Esophagus muscularis mucosa (tissue), 4 donors: Measurements from ENCODE around the gene ACBD4. TPM values are rescaled to one million over a fixed set of nuclear protein-coding genes. Genes with fewer than 3 reads are reported as not detected.

Experiments
- DNase-seq: peaks from one replicate; pipeline ENCODE4 v3.0.0-alpha.2; 2017; ENCODE audit errors: extremely low spot score
- H3K27ac ChIP-seq, 4 donors: fragments of 200-600 bp; sonication (generic); replicated peaks in 1 of 4; 1 replicate in 3 of 4; 2 replicates in 1 of 4; pipeline ENCODE4 v1.5.1; 2016 to 2019; ENCODE audit warnings: mild to moderate bottlenecking in 1 of 4
- H3K27me3 ChIP-seq, 4 donors: fragments of 200-600 bp; sonication (generic); one replicate each; pipeline versions ENCODE4 v1.5.1 to v1.6.0; 2016 to 2019
- H3K36me3 ChIP-seq, 4 donors: fragments of 200-600 bp; sonication (generic); one replicate each; pipeline ENCODE4 v1.5.1; 2016 to 2019
- H3K4me1 ChIP-seq, 4 donors: fragments of 200-600 bp; sonication (generic); one replicate each; pipeline ENCODE4 v1.5.1; 2016 to 2019
- H3K4me3 ChIP-seq, 4 donors: fragments of 200-600 bp; sonication (generic); 1 replicate in 2 of 4; 2 replicates in 2 of 4; pipeline ENCODE4 v1.5.1; 2016 to 2019; ENCODE audit warnings: mild to moderate bottlenecking in 4 of 4, moderate library complexity in 1 of 4
- H3K9me3 ChIP-seq, 4 donors: fragments of 200-600 bp; sonication (generic); 1 replicate in 3 of 4; 2 replicates in 1 of 4; pipeline ENCODE4 v1.5.1; 2016 to 2019
- CTCF ChIP-seq, 3 experiments: fragments of 200-600 bp in 2 of 3; fragments of 450-650 bp in 1 of 3; sonication (generic) in 2 of 3; IDR thresholded peaks; one replicate each; pipeline ENCODE4 v1.5.1; 2017 to 2019; ENCODE audit warnings: antibody characterized with exemption in 3 of 3, mild to moderate bottlenecking in 2 of 3, moderate library complexity in 1 of 3
- EP300 ChIP-seq: sonication (generic); formaldehyde crosslinking; IDR thresholded peaks from one replicate; pipeline ENCODE4 v1.6.1; 2017; ENCODE audit warnings: antibody characterized with exemption
- POLR2A ChIP-seq: fragments of 450-650 bp; IDR thresholded peaks from one replicate; pipeline ENCODE4 v1.6.1; 2017; ENCODE audit warnings: antibody characterized with exemption, moderate library complexity, mild to moderate bottlenecking, low read depth
- POLR2AphosphoS5 ChIP-seq, 2 donors: sonication (generic); formaldehyde crosslinking; IDR thresholded peaks; one replicate each; pipeline ENCODE4 v1.6.1; 2017; ENCODE audit warnings: antibody characterized with exemption in 2 of 2
- WGBS: methylation state at CpG from one replicate; pipeline ENCODE4 v1.1.5; 2018; 5-methylcytosine and 5-hydroxymethylcytosine counted together
- intact Hi-C: fragments of 100-400 bp; cut with DNase I; formaldehyde crosslinking; loops from one replicate; pipeline ENCODE4 v1.15.1; 2023
- total RNA-seq, 4 donors: library from RNA; depleted of rRNA; stranded (reverse); fragments of >200 nt; gene quantifications; one replicate each; pipeline versions ENCODE4 v1.1.0 to v1.2.1, GENCODE V29; 2016

ACBD4 gene
- total RNA-seq, 4 donors from 2014 or later, result 20.9 to 34.8 (median 23.5) TPM

GRCh38 chr17:45135978-45136791 lies 698 bp downstream of the ACBD4 start:
- intact Hi-C loops, result loop anchor here (1.0 to 5.0 kb wide), 2 partner anchors 62 to 251 kb away; no protein-coding TSS in a partner anchor
- no peaks in the 10 kb centered on the region for H3K9me3 ChIP-seq
- DNase-seq, result no peak
- WGBS, result 43% methylated on average over 18 of the region's 21 CpGs
- peaks cover 19 to 42% (median 32%) of the 10 kb centered on the region in 4 donors for H3K4me1 ChIP-seq
- H3K4me3 ChIP-seq, result peak overlapping the region; percentile 76 to 96 (median 84)
- H3K36me3 ChIP-seq, result peaks cover 0 to 30% (median 17%) of the 10 kb centered on the region in 4 donors
- TF ChIP-seq EP300 (no peak), CTCF (IDR thresholded peaks at IDR 0.05) (no peak), POLR2A (no peak), POLR2AphosphoS5 (IDR thresholded peaks at IDR 0.05) (no peak)
- no peaks in the 10 kb centered on the region for H3K27me3 ChIP-seq
- H3K27ac ChIP-seq, result peak overlapping the region; percentile 89 to 93 (median 92)

GRCh38 chr17:45136846-45137560 lies 1.5 kb downstream of the ACBD4 start:
- Histone ChIP-seq H3K27ac (peak overlapping the region in 3 of 4 donors; percentile 91 to 93 (median 92)), H3K4me3 (peak overlapping the region in 1 of 4 donors; percentile 96), H3K27me3 (no peaks in the 10 kb centered on the region), H3K4me1 (peaks cover 16 to 34% (median 25%) of the 10 kb centered on the region in 4 donors), H3K36me3 (peaks cover 0 to 31% (median 17%) of the 10 kb centered on the region in 4 donors), H3K9me3 (no peaks in the 10 kb centered on the region)
- no peak for DNase-seq
- intact Hi-C loops, result loop anchor here (5.0 kb wide), 1 partner anchor 250 kb away; no protein-coding TSS in a partner anchor
- no peak for TF ChIP-seq POLR2A
- TF ChIP-seq EP300, result no peak
- no peak for TF ChIP-seq CTCF (IDR thresholded peaks at IDR 0.05)
- TF ChIP-seq POLR2AphosphoS5 (IDR thresholded peaks at IDR 0.05), result no peak
- WGBS, result 82% methylated on average over 10 of the region's 12 CpGs

GRCh38 chr17:45137561-45138305 lies 2.2 kb downstream of the ACBD4 start:
- H3K4me3 ChIP-seq, result no peak overlapping the region
- WGBS, result 92% methylated on average over 9 of the region's 11 CpGs
- intact Hi-C loops, result loop anchor here (5.0 kb wide), 1 partner anchor 250 kb away; no protein-coding TSS in a partner anchor
- TF ChIP-seq CTCF (IDR thresholded peaks at IDR 0.05) (no peak), EP300 (no peak), POLR2A (no peak), POLR2AphosphoS5 (IDR thresholded peaks at IDR 0.05) (no peak)
- H3K36me3 ChIP-seq, result peaks cover 0 to 31% (median 17%) of the 10 kb centered on the region in 4 donors
- H3K27me3 ChIP-seq, result no peaks in the 10 kb centered on the region
- DNase-seq, result no peak
- H3K27ac ChIP-seq, result peak overlapping the region in 1 of 4 donors; percentile 93
- H3K4me1 ChIP-seq, result peaks cover 16 to 33% (median 24%) of the 10 kb centered on the region in 4 donors
- no peaks in the 10 kb centered on the region for H3K9me3 ChIP-seq

- peaks cover 0 to 31% (median 17%) of the 10 kb centered on the region in 4 donors for H3K36me3 ChIP-seq
- H3K27me3 ChIP-seq, result no peaks in the 10 kb centered on the region
- TF ChIP-seq POLR2A (no peak), POLR2AphosphoS5 (IDR thresholded peaks at IDR 0.05) (no peak)
- H3K4me3 ChIP-seq, result no peak overlapping the region
- no peaks in the 10 kb centered on the region for H3K9me3 ChIP-seq
- peaks cover 25 to 37% (median 32%) of the 10 kb centered on the region in 4 donors for H3K4me1 ChIP-seq
- 93% methylated on average over 11 of the region's 14 CpGs for WGBS
- H3K27ac ChIP-seq, result no peak overlapping the region
- intact Hi-C loops, result loop anchor here (5.0 kb wide), 1 partner anchor 248 kb away; no protein-coding TSS in a partner anchor
- DNase-seq, result no peak
Measured at GRCh38 chr17:45138911-45139532, 3.5 kb downstream of the ACBD4 start.
